ENCODE results near the gene USP43.

The USP43 gene

GRCh38 chr17:9771465-9771864 lies 126.1 kb downstream of the USP43 start:
- no peak for DNase-seq (ENCODE audit: low read depth)
- H3K4me3 ChIP-seq (ENCODE audit: low read length): no peak overlapping the region
- TF ChIP-seq CTCF (IDR thresholded peaks at IDR 0.05; ENCODE audit: insufficient read depth, low read depth, low read length, missing control alignments): no peak

- TF ChIP-seq CTCF (IDR thresholded peaks at IDR 0.05; ENCODE audit: insufficient read depth, low read depth, low read length, missing control alignments): no peak
- no peak for DNase-seq (ENCODE audit: low read depth)
Measured at GRCh38 chr17:9772658-9773057, 127.3 kb downstream of the USP43 start.

GRCh38 chr17:9776911-9777310 lies 131.6 kb downstream of the USP43 start:
- no peak for DNase-seq (ENCODE audit: low read depth)
- no peak overlapping the region for H3K4me3 ChIP-seq (ENCODE audit: low read length)
- TF ChIP-seq CTCF (IDR thresholded peaks at IDR 0.05; ENCODE audit: insufficient read depth, low read depth, low read length, missing control alignments): no peak

More at GRCh38 chr17:9772658-9773057, 127.3 kb downstream of the USP43 start:
- H3K4me3 ChIP-seq (ENCODE audit: low read length): no peak overlapping the region
